ENCODE measurements around the gene TRAP1.

TRAP1 gene

DNA sequence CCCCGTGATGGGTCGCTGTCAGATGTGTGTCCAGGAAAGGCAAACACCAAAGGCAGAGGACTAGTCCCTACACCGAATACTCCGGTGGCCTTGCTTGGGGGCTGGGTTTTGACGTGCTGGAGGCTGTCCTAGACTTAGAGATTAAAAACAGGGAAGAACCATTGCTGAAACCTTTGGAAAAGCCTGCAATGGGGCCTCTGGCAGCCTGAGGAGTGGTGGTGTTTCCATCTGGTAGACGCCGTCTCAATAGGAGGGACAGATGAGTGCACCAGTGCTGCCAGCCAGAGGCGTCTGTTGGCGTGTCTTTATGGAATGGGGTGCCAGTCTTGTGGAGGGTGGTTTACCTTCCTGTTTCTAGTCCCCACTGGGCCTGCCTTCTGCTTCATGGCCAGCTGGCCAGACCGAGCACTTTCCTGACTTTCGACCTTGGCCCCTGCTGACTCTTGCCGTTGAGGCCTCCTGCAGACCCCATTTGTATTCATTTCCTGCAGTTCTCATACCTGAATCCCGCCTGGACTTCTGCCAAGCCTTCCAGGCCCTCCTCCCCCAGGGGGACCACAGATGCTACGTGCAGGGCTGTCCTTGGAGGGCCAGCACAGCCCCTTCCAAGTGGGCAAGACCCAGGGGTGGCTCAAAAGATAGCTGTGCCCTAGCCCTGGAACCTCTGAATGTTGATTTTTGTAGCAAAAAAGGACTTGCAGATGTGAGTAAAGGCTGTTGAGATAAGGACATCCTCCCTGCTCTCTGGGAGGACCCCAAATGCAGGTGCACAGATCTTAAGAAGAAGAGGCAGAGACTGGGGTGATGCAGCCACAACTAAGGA lies 64.7 kb downstream of the TRAP1 start:
- in situ Hi-C loops (cut with MboI; ENCODE audit: low sequenced_read_pairs) = no loop called here

DNA sequence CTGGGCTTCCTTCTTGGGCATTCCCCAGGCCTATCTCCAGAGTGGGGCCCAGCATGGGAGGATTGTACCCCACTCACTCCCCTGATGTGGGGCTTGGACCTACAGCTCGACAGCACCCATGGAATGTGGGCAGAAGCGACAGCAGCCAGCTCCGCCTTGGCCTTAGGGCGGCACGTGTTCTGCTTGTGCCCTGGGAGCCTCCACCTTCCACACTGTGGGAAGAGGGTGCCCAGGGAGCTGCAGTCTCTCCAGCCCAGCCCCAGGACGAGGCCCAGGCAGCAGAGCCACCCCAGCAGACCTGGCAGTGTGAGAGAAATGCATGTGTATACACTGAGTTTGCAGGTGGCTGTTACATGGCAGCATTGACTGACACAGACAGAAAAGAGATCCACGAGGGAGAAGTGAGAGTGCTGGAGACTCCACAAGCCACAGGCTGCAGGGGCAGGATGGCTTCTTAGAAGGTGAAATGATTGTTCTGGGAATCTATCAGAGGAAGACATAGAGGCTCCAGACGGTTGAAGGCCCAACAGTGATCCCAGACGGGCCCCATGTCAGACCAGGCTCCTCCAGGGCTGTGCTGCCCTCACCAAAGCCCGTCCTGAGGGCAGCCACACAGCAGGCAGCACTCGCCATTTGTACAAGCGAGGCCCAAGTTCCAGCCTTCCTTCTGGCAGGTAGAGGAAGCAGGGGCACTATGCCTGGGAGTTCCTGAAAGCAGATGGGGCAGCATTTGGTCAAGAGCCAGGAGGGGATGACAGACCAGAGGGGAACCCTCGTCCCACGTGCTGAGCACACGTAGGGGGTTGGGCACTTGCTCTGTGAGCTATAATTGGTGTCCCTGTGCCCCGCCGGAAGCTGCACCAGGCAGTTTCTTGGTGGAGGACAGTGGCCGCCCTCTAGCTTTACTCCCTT lies 65.6 kb downstream of the TRAP1 start:
- in situ Hi-C loops (cut with MboI; ENCODE audit: low sequenced_read_pairs) = no loop called here

DNA sequence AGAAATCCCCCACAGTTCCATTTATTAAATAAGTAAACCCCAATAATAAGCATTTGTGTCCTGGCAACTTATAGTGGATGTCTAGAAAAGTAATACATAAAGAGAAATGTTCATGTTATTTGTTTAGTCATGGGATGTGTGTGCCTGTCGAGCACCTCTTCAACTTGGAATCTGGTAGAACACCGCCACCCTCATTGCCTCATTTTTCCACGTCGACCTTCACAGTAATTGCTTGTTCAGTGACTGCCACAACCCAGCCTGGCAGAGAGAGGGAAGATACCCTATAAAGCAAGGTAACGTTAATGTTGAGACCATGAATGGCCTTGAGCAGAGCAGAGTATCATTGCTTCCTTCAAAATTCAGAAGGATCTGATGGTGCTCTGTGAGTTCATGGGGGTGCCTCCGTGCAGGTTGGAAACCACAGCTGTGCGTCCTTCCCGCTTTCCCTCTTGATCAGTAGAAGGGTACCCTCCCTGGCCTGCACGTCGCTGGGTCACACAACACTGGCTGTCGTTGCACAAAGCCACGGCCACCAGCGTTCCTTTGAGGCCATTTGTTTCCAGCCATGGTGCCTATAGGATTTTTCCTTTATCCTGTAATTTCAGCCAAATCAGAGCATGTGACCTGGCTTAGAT lies 66.6 kb downstream of the TRAP1 start:
- in situ Hi-C loops (cut with MboI; ENCODE audit: low sequenced_read_pairs) = no loop called here

DNA sequence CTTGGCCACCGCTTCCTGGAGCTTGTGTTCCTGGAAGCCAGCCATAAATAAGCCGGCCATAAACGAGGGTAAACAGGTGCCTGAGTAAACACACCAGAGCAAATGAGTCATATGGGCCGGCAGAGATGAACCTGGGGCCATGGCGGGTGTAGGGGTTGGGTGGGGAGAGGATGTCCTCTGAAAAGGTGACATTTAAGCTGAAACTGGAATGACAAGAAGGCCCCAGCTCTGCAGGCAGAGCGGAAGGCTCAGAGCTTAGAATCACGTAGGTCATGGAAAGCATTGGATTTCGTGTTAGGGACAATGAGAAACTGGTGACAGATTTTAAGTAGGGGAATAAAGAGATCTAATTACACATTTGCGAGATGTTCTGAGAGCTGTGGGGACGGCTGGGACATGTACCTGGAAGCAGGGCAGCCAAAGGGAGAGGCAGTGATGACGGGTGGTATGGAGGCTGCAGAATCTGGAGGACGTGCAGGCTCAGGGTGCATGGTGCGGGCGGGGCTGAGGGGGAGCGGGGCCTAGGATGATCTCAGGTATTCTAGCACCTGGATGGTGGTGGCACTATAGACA lies 70.9 kb downstream of the TRAP1 start:
- in situ Hi-C loops (cut with MboI; ENCODE audit: low sequenced_read_pairs) = no loop called here

DNA sequence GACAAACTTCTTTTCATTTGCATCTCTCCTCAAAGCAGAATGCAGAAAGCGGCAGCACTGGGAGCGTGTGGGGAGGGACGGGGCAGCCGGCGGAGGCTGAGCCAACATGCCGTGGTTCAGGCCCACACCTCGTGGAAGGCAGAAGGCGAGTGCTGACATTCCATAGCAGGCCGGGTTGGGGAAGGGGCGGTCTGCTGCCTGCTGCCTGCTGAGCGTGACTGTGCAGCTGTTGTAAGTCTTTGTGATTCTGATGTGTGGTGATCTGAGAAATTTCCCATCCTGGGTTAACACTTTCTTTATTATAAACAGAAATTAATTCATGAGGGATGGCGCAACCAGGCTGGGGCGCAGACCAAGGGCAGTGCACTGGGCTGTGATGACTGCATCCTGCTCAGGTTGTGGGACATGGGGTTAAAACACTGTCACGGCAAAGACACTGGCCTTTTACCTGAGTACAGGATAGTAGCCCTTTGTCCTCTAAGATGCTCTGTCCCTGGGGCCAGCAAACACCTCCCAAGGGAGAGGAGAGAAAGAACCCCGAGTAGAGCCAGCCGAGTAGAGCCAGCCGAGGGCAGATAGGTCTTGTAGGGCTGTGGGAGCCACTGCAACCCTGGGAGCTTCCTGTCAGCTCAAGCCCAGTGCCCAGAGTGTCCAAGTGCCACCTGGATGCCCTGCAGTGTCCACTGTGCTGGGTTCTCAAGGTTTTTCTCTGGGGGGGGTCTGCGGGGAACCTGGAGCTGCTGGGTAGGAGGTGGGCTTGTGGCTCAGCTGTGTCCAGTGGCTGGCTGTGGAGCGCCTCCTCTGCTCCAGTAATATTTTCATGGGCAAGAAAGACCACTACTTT lies 71.6 kb downstream of the TRAP1 start:
- in situ Hi-C loops (cut with MboI; ENCODE audit: low sequenced_read_pairs) = no loop called here

DNA sequence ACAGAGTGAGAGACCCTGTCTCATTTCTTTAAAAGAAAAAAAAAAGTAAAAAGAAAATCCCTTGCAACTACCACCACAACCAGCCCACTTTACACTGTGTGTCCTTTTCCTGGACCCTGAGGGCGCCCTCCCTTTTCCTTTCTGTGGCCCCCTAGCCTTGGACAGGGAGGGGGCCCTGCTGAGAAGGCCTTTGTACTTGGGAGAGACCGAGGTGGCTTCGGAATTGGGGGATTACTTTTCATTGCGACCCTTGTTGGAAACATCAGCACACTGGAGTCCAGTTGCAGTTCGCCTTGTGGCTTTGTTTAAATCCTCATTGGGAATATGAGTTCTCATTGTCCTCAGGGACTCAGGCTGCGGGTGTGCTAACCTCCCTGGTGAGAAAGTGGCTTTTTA lies 72.2 kb downstream of the TRAP1 start:
- in situ Hi-C loops (cut with MboI; ENCODE audit: low sequenced_read_pairs) = no loop called here

DNA sequence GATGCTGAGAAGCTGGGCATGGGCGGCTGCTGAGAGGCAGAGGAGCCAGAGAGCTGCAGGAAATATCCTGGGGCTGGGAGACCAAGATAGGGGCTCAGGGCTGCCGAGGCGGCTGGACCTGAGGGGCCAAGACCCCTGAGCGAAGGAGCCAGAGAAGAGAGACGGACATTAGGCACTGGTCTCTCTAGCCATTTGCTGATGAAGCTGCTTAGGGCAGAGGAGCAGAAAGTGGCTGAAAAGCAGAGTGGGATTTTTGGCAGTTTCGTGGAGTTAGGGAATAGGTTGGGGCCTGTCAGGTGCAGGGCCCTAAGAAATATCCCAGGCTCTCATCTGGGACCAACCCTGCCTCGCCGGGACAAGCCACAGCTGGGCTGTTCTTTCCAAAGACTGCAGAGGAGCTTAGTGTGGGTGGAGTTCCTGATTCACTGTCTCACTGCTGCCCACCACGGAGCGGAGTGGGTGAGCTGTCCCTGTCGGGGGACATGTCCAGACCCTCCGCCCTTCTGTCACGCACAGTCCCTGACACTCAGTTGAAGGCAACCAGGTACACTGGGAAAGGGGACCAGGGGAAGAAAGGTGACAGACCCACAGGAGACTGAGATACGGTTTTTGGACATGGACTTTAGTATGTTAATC lies 74.1 kb downstream of the TRAP1 start:
- in situ Hi-C loops (cut with MboI; ENCODE audit: low sequenced_read_pairs) = no loop called here

DNA sequence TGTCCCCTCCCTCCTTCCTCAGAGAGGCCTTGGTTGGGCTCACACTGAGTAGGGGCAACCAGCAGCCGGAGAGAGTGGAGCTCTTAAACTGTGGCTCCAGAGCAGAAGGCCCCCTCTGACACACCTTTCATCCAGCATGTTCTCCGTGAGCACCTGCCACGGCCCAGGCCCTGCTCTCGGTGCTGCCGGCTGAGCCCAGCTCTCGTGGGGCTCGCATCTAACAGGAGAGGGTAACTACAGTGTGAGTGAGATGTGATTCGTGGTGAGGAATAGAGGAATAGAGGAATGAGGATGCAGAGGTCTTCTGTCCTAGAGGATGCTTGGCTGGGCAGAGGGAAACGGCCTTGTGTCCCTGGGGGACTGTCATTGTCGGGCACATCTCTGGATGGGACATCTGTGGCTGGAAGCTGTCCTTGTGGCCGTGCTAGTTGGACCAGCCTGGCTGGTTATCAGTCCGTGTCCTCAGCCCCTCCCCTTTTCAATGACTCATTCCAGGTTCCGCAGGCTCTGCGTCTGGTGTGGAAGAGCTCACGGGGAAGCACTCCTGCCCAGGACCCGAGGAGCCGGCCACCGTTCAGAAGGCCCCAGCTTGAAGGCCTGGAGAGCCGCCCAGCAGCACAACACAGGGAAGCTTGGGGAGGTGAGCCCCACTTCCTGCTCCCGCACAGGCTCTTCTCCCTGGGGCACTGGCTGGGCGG lies 74.8 kb downstream of the TRAP1 start:
- in situ Hi-C loops (cut with MboI; ENCODE audit: low sequenced_read_pairs) = no loop called here

DNA sequence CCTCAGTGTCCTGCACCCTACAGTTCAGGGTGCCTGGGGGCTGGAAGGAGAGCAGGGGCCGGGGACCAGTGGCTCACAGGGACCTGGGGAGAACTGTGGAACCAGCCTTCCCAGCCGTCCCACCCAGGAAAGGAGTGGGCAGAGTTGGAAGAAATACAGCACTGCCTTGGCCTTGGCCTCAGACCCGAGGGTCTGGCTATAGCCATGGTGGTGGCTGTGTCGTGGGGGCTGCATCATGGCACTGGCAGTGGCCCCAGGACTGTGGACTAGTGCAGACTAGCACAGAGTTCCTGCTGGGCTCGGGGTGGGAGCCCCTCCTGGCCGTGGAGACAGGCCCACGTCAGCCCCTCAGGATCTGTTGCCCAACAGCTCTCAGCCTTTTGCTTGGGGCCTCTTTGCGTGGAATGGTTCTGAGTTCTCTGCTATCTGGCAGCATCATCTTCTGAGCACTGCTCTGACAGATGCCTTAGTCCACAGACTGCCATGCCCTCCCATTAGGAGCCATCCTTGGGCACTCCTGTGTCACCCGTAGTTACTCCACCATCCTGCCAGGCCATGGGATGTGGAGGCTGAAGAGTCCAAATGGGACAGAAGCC lies 75.4 kb downstream of the TRAP1 start:
- in situ Hi-C loops (cut with MboI; ENCODE audit: low sequenced_read_pairs) = no loop called here

DNA sequence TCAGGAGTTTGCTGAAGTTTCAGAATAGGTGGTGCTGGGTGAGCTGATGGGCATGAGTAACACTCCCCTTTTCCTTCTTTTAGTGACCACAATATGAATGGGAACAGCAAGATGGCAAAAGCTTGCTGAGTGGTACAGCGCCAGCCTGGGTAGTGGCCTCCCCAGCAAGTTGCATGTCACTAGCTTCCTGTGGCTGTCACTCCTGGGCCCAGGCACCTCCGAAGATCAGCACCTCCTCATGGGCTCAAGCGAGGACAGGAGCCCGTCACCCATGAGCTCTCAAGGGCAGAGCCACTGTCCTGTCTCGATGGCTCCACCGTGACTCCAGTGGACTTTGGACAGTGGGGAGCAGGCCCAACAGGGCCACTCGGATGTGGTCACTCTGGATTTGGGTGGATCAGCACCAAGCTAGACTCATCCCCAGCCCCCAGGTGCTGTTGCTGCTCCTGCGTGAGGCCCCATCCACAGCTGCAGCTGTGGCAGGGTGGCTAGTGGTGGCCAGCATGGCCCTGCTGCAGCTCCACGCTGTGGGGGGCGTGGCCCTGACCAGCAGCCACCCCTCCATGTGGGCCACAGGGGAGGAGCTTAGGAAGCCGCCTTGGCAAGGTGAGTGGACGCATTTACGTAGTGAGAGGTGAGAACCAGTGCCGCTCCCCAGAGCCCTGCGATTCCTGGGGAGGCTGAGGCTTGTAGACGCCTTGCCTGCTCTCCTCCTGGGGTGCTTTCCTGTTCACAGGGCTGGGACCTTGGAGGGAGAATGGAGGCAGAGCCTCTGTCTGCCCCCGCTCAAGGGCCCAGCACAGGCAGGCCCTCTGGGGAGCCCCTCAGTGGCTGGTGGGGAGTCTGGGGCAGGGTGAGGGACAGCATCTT lies 76.5 kb downstream of the TRAP1 start:
- in situ Hi-C loops (cut with MboI; ENCODE audit: low sequenced_read_pairs) = no loop called here

DNA sequence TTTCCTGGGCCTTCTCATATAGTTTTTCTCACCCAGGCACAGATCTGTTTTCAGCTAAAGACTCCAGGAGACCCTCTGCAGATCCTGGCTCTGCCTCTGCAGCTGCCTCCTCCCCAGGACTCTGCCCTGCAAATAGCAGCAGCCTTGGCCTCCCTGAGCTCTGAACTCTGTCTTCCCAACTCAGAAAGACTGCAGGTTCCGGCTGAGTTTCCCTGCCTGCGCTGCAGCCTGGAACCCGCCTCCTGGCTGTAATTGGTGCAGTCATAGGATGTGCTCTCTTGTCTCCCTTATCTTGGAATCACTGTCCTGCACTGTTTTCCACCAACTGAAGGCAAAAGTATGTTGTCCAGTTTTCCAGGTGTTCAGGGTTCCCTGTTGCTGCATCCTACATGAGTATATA lies 77.1 kb downstream of the TRAP1 start:
- in situ Hi-C loops (cut with MboI; ENCODE audit: low sequenced_read_pairs) = no loop called here

DNA sequence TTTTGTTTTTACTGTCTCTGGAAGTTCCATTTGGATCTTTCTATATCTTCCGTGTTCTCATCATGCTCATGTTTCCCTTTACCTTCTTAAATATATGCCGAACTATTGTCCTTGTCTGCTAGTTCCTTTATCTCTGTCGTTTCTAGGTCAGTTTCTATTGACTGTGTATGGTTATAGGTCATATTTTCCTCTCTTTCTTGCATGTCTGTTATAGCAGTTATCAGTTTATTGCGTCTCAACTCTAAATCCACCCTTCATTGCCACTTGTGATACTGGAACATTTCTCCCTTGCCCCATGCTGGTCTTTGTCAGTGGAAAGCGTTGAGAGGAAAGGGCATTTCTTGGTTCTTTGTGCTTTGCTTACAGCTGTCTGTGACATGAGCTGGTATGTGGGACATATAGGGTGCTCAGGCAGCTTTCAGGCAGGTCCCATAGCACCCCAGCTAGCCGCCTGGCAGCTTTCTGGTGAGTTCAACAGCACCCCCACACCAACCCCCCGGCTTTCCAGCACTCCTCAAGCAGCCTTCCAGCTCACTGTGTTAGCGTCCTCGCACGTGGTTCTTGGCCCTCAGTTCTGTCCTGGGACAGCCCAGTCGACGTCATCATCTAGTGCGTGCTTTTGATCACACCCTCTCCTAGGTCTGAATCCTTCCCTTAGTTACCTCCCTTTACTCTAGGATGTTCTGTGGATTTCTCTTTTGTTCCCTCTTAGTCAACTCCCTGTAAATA lies 78.2 kb downstream of the TRAP1 start:
- in situ Hi-C loops (cut with MboI; ENCODE audit: low sequenced_read_pairs) = no loop called here

DNA sequence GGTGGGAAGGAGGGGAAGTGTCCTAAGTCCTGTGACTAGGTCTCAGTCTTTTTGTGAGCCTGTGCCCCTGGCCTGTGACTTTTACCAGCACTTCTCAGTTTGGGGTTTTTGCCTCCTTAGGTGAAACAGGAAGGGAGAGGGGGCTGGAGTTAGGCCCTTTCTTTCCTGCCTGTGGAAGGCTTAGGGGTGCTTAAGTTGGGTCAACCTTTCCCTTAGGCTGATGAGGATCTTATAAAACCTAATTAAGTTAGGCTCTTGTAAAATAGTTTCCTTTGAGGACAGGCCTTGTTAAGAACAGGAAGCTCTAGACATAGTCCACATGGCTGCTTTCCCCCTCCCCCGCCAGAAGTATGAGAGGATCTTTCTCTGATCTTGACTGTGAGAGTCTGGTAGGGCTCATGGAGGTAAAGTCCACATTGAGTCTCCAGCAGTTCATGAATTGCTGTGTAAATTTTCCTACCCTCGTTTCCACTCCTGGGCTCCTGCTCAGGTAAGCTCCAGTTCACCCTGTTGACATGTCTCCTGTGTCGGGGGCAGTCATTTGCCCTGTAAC lies 79.9 kb downstream of the TRAP1 start:
- in situ Hi-C loops (cut with MboI; ENCODE audit: low sequenced_read_pairs) = no loop called here

DNA sequence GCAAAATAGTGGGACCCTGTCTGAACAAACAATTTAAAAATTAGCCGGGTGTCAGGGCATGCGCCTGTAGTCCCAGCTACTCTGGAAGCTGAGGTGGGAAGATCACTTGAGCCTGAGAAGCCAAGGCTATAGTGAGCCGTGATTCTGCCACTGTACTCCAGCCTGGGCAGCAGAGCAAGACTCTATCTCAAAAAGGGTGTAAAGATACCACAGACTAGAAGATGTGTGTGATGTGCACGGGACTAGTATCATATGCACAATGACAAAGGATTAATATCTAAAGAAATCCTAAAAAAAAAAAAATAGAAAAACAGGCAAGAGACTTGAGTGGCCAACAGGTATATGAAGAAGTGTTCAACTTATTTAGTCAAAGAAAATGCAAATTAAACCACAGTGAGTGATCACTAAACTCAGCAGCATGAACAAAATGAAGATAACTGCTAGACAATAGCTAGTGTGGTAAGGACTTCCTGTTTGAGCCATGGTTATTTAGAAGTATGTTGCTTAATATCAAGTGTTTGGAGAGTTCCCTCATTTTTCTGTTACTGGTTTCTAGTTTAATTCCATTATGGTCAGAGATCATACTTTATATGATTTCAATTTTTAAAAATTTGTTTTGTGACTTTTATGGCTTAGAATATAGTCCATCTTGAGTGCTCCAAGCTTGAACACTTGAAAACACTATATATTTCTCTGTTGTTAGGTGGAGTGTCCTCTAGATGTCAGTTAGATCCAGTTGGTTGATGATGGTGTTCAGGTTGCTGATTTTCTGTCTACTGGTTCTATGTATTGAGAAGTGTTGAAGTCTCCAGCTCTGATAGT lies 91.2 kb downstream of the TRAP1 start:
- in situ Hi-C loops (cut with MboI; ENCODE audit: low sequenced_read_pairs) = no loop called here

DNA sequence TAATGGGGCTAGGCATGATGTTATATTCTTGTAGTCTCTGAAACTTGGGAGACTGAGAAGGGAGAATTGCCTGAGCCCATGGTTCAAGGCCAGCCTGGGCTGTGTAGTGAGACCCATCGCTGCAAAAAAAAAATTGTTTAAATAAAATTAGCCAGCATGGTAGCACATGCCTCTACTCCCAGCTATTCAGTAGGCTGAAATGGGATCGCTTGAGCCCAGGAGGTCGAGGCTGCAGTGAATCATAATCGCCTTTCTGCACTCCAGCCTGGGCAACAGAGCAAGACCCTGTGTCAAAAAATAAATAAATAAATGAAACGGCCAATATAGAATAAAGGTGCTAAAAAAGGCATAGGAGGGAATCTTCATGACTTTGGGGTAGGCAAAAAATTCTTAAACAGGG lies 92.0 kb downstream of the TRAP1 start:
- in situ Hi-C loops (cut with MboI; ENCODE audit: low sequenced_read_pairs) = no loop called here

DNA sequence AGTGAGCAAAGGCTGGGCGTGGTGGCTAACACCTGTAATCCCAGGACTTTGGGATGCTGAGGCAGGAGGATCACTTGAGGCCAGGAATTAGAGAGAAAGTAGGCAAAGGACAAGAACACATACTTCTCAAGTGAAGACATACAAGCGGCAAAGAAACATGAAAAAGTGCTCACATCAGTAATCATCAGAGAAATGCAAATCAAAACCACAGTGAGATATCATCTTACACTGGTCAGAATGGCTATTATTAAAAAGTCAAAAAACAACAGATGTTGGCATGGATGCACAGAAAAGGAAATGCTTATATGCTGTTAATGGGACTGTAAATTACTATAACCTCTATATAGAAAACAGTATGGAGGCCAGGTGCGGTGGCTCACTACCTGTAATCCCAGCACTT lies 93.7 kb downstream of the TRAP1 start:
- in situ Hi-C loops (cut with MboI; ENCODE audit: low sequenced_read_pairs) = no loop called here
